OCI-M2 (cell line): ENCODE results near the gene MFAP1.
"Not testable (repeated sequence)": the region's sequence is repeated elsewhere in the genome, so short reads cannot be mapped to it uniquely, and the experiment has no call there.

Experiments used
- DNase-seq: peaks from one replicate; lab custom pipeline; 2025; ENCODE audit not compliant: unreplicated experiment; lab: John Stamatoyannopoulos, UW

Gene MFAP1

GRCh38 chr15:43824302-43825246 is at the start of gene MFAP1:
Gene MFAP1 (minus strand): TSS chr15:43824690. CDS start chr15:43824569, 121 bp downstream.
- peak; percentile 72 for DNase-seq

GRCh38 chr15:43873651-43874050 is 49.2 kb upstream of the MFAP1 start:
- DNase-seq: no peak

- no peak for DNase-seq
These were observed 48.0 kb upstream of the MFAP1 start for GRCh38 chr15:43872416-43873020.

GRCh38 chr15:43871835-43872234 is 47.3 kb upstream of the MFAP1 start:
- no peak for DNase-seq

- no peak for DNase-seq
These were observed 43.9 kb upstream of the MFAP1 start for GRCh38 chr15:43868406-43868805.

- no peak for DNase-seq
These were observed 42.6 kb upstream of the MFAP1 start for GRCh38 chr15:43867096-43867495.

- not testable (repeated sequence) for DNase-seq
These were observed 42.1 kb upstream of the MFAP1 start for GRCh38 chr15:43866636-43867035.

GRCh38 chr15:43859546-43859945 is 35.1 kb upstream of the MFAP1 start:
- no peak for DNase-seq

GRCh38 chr15:43854801-43855200 is 30.3 kb upstream of the MFAP1 start:
- DNase-seq: no peak

- DNase-seq: no peak
These were observed 28.1 kb upstream of the MFAP1 start for GRCh38 chr15:43852607-43853006.

- DNase-seq: no peak
These were observed 26.8 kb upstream of the MFAP1 start for GRCh38 chr15:43851251-43851650.

- DNase-seq: no peak
These were observed 20.9 kb upstream of the MFAP1 start for GRCh38 chr15:43845421-43845820.

- DNase-seq: not testable (repeated sequence)
These were observed 8.0 kb upstream of the MFAP1 start for GRCh38 chr15:43832485-43832884.

GRCh38 chr15:43831519-43832052 is 7.1 kb upstream of the MFAP1 start:
- not testable (repeated sequence) for DNase-seq

- not testable (repeated sequence) for DNase-seq
These were observed 6.3 kb upstream of the MFAP1 start for GRCh38 chr15:43830691-43831275.

GRCh38 chr15:43829951-43830540 is 5.6 kb upstream of the MFAP1 start:
- not testable (repeated sequence) for DNase-seq

- no peak for DNase-seq
These were observed 3.7 kb upstream of the MFAP1 start for GRCh38 chr15:43828061-43828657.

- no peak for DNase-seq
These were observed 2.2 kb upstream of the MFAP1 start, which contains the start of gene WDR76 for GRCh38 chr15:43826508-43827341. Gene WDR76 (plus strand): TSS chr15:43827002. CDS start chr15:43827033, 31 bp downstream.

GRCh38 chr15:43826029-43826507 is 1.6 kb upstream of the MFAP1 start:
- no peak for DNase-seq

- not testable (repeated sequence) for DNase-seq
These were observed 815 bp upstream of the MFAP1 start for GRCh38 chr15:43825305-43825704.
